HG03520 (cell line): ENCODE results near the gene DGCR6L.
"Not testable (repeated sequence)": the region's sequence is repeated elsewhere in the genome, so short reads cannot be mapped to it uniquely, and the experiment has no call there.

Experiments used
- ATAC-seq: cut with Tn5 transposase; IDR thresholded peaks from one replicate; pipeline ENCODE4 v1.9.1; 2021; ENCODE audit warnings: mild to moderate bottlenecking, moderate library complexity; ENCODE audit not compliant: unreplicated experiment

DGCR6L gene

DNA sequence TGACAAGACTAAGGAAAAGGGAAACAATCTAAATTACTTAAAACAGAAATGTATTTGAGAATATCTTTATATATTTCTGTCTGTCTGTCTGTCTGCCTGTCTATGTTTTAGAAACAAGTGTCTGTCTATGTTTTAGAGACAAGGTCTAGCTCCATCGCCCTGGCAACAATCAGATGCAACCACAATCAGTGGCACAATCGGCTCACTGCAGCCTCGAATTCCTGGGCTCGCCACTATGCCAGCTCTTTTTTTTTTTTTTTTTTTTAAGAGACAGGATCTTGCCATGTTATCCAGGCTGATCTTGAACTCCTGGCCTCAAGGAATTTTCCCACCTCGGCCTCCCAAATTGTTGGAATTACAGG lies 8.7 kb upstream of the DGCR6L start:
- not testable (repeated sequence) for ATAC-seq

DNA sequence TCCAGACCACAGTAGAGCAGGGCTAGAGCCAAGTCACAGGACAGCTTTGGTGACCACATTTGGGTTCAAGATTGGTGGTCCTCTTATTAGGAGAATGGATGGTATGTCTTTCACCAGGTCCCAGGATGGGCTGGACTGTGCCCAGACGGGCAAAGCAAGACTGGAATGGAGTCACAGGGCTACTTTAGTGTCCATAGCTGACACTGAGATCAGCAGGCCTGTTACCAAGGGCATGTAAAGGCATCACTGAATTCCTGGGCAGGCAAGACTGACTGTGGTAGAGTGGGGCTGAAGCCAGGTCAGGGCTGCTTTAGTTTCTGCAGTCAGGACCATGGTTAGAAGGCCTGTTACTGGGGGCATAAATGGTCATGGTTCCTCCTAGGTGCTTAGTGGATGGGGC lies 6.1 kb upstream of the DGCR6L start:
- ATAC-seq: not testable (repeated sequence)

DNA sequence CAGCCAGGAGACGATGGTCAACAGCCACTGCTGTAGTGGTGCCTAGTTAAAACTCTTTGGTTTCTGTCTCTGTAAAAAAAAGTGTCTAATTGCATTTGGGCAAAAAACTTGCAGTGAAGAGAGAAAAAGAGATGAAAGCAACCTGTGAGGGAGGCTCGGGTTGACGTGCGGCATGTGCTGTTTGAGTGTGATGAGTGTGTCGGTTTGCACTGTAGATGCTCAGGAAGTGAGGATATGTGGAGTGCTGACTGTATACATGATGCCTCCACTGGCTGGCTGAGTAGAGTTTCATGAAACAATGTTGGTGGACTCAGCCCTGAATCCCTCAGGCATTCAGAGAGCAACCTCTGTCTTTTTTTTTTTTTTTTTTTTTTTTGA lies 4.3 kb upstream of the DGCR6L start:
- ATAC-seq: no peak

DNA sequence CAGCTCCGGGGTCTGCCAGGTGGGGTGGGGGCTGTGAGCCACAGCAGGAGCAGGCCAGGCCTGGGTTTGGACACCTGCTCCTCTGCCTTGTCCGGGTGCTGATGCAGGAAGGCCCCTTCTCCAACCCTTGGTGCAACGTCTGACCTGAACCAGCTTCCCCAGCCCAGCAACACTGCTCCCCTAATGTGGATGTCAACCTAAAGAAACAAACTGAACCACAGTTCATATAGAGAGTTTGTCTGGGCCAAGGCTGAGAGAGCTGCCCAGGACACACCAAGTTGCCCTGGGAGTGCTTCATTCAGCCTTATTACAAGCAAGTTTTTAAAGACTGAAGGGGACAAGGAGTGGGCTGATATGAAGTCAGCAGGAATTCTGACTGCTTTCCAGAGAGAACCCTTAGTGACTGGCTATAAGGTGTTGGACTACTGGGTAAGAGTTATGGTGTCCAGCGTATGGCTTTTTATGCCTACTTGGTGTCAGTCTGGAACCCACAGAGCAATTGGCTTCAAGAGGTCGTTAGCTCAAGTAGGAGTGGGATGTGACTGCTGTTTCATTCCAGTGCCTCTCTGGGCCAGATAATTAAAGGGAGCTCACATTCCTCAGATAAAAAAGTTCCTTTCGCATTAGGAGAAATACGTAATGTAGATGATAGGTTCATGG lies 1.8 kb upstream of the DGCR6L start:
- ATAC-seq: not testable (repeated sequence)

DNA sequence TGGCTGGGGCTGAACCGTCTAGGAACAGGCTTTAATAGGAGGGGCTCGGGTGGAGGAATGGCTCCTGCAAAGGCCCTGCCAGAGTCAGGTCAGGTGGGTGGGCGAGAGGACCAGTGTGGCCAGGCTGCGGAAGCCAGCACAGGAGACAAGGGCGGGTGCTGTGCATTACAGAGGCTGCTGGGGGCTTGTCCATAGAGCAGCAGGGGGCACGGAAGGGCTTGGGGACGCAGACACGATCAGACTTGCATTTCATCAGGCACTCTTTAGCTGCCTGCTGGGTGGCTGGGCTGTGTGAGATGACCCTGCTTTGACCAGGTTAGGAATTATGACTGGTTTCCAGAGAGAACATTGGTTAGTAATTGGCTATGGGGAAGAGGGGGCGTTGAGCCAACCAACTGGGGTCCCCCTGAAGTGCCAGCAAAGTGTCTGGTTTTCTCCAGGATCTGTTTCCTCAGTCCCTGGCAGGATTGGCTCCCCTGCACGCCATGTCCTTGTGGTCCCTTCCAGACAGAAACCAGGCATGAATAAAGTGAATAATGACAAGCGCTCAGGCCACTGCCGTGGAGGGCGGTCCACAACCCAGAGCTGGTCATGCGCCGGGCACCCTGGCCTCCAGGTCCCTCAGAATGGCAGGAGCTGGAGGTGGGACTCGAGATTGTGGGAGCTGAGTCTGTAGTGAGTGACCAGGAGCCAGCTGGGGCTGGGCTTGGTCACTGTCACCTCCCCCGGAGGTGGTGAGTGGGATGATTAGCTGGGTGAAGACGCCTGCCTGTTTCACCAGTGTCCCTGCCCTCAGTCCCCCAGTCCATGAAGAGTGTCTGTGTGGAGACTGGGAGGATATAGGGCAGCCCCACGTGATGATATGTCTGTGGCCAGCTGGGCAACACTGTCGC lies 1.0 kb upstream of the DGCR6L start:
- not testable (repeated sequence) for ATAC-seq

DNA sequence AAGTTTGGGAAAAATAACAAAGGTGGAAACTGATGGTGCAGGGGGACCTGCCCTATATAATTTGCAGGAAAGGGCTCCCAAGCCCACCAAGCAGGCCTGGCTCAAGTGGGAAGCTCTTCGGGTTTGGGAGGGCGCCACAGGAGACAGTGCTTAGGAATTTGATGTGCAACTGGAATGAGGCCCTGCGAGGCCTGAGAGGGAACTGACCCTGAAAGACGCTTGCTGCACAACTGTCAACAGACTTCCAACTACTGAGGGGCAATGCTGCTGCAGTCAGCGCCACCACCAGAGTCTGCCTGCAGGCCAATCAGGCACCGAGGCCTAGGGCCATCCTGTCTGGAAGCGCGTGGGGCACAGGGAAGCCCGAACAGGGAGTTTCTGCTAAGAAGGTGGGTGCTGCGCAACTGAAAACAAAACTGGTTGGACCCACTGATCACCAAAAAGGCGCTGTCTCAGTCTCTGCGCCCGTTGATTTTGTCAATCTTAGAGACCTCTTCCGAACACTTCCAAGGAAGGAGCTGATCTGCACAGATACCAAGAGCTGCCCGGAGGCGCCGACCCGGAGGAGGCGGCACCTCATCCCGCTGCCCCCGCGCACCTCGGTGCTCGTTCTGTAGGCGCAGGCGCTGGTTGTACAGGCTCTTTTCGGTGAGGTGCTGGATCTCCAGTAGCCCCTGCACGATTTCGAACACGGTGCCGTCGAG lies 667 bp downstream of the DGCR6L start:
- no peak for ATAC-seq

DNA sequence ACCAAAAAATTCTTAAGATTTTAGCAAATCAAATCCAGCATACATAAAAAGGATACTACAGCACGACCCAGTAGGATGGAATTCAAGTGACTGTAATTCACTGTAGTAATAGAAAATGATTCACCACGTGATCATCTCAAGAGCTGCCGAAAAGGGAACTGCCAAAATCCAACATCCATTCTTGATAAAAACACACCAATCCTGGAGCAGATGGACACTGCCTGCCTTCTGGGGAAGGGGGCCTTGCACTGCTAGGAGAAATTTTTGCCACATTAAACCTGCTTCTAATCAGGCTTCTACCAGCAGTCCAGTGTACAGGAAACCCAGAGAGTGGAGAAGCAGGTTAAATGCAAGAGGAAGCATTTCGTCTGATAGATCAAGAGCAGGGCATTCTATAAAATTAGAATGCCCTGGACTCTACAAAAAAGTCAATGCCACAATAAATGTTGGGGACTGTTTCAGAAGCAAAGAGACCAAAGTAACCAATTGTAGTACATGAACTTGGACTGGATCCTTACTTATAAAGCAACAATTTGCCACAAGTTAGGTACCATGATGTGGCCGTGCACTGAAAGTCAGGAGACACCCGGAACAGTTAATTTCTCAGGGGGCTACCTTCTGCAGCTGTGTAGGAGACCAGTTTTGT lies 1.7 kb downstream of the DGCR6L start:
- ATAC-seq: not testable (repeated sequence)

DNA sequence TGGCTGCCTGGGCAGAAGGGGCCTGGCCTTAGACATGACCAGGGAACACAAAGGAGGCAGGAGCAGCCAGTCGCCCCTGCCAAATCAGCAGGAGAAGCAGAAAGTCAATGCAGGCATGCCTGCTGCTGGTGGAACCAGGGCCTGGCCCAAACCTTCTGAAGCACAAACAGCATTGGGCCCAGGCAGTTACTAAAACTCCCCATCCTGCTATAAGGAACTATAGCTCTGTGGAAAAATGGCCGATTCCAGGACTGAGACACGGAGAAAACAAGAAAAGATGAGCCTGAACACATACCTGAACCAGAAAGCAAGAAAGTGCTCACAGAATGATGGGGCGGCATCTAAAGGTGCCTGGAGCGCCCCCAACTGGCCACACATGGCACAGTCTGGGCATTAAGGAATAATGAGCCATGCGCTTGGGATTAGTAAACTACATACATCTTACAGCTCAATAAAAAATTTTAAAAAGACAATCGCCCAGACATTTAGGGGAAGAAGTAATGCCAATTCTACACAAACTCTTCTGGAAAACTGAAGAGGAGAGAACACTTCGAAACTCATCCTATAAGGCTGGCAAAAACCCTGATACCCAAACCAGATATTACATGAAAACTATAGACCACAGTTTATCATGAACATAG lies 2.3 kb downstream of the DGCR6L start:
- not testable (repeated sequence) for ATAC-seq

DNA sequence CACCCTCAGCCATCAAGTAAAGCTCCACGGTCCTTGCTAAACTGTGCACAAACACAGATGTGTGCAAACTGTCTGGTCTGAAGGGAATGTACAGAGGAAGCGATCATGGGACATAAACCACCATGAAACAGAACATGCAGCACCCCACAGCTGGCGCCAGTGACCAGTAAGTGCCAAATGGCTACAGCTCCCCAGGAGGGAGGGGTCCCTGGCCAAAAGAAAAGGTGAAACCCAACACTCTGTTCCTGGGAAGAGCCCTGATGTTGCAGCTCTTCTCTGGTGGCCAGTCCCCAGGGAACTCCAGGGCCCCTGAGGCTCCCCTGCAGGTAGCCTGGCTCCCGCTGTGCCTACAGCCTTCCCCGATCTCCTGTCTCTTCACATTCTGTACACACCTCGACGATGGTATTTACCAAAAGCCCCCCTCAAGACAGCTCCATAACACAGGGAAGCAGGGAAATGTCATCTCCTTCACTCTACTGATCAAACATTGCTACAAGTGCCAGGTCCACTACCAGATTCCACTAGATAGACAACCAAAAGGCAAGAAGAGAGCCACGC lies 2.9 kb downstream of the DGCR6L start:
- no peak for ATAC-seq

DNA sequence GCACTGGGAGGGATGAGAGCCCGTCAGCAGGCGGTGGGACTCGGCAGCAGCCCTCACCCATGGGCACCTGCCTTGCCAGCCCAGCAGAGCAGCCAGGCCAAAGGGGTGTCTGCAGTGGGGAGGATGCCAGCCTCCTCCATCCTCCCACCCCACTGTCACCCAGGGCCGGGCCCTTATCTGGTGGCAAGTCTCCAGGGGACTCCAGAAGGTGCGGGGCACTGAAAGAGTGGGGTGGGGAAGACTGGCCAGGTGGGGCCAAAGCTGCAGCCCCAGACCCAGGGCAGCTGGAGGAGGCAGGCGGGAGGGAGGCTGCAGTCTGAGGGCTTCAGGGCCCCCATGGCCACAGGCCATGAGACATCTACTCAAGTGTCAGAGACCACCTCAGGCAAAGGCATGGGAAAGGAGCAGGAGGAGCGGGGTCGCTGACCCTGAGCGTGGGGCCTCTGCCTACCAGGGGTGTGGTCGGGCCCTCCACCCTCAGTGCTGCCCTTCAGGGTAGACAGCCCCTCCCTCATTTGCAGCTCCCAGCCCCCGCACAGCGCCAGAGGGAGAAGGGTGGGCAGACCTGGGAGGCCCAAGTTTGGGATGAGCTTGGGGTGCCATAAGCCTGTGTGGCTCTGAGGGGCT lies 3.5 kb downstream of the DGCR6L start:
- ATAC-seq: no peak

DNA sequence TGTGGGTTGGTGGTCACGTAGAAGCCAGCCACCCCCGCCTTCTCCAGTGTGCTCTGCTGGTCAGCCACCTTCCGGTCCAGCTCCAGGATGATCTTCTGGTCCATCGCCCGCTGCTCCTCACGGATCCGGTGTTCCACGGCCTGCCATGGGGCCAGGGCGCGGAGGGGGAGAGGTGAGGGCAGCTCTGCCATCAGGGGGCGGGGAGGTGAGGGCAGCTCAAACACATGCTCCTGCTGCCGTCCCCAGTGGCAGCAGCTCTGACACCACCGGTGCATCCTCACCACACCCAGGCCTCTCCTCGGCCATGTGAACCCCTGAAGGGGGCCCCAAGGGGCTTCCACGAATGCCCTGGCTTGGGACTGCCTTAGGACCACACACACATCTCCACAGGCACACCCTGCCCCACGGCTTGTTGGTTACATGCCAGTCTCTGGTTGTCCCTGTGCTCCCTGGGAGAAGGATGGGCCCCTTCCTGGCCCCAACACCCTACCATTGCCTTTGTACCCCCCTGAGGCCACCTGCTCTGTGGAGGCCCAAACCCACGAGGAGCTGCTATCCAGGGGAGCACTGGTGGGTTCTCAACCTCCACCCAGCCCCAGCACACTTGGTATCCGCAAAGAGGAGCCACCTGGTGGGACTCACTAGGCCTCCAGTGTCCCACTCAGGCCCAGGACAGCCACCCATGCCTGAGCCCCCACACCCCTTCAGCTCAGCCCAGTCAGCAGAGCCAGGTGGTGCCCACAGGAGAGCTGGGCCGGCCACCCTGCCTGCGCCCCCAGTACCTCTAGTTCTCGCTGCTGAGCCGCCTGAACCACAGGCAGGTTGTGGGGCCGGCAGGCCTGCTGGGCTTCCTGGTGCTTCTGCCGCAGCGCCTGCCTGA lies 4.3 kb downstream of the DGCR6L start:
- ATAC-seq: no peak

DNA sequence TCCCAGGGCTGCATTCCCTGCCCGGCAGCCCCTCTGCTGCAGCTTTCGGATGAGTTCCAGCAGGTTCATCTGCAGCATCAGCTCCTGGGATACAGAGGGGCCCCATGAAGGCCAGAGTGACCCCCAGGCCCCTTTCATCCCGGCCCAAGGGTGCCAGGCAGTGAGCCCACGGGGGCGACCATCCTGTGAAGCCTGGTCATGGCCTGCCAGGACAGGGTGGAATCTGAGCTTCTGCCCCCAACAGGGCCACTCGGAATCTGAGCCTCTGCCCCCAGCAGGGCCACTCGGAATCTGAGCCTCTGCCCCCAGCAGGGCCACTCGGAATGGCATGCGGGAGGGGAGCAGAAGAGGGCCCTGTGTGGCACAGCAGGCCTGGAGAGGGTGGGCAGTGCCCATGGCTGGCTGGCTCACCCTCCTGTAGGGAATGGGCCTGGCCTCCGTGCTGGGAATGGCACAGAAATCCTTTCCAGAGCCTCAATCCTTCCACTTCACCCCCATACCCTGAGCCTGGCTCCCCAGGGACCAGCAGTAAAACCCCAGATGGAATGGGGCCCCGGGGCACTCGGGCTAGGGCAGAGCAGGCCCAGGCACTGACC lies 5.0 kb downstream of the DGCR6L start:
- ATAC-seq: not testable (repeated sequence)

DNA sequence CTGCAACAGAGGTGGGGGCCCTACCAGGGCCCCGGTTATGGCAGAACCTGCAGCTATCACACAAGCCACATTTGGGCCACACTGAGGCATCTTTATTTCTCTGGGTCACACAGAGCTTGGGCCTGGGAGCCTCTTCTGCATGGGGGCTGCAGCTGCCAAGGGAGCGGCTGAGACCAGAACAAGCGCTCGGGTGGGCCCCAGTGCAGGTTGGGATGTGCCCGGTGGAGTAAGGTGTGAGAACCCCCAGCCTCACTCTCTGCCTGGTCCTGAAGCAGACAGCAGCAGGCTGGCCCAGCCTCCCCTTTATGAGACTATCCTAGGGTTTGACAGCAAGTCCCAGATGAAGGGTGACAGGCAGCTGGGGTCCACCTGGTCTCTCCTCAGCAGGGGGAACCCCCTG lies 5.7 kb downstream of the DGCR6L start:
- not testable (repeated sequence) for ATAC-seq

DNA sequence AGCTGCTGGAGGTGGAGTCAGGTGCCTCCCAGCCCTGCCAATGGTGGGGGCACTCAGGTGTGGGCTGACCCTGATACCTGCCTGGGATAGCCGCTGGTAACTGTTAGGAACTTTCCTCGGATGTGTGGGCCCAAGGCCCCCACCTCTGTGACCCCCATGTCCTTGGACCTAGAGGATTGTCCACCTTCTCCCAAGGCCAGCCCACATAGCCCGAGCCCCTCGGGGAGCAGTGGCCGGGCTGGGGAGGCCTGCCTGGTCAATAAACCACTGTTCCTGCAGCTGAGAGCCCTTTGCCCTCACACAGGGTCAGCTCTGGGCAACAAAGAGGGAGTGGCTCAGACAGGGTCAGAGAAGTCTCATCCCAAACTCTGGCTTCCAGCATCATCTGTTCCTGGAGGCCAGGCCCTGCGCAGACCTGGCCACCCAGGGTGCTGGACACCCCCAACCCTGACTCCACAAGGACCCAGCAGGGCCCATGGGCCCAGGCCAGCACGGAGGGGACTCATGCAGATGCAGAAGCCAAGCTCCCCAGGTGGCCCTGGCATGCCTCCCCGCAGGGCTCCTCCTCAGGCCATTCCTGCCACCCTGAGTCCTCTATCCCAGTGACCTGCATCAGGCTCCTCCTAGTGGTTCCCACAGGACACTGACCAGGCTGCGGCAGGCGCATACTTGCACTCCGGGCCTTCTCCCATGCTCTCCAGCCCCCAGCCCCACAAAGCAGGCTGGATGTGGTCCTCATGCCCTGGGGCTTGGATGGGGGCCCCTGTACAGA lies 6.4 kb downstream of the DGCR6L start:
- ATAC-seq: not testable (repeated sequence)

DNA sequence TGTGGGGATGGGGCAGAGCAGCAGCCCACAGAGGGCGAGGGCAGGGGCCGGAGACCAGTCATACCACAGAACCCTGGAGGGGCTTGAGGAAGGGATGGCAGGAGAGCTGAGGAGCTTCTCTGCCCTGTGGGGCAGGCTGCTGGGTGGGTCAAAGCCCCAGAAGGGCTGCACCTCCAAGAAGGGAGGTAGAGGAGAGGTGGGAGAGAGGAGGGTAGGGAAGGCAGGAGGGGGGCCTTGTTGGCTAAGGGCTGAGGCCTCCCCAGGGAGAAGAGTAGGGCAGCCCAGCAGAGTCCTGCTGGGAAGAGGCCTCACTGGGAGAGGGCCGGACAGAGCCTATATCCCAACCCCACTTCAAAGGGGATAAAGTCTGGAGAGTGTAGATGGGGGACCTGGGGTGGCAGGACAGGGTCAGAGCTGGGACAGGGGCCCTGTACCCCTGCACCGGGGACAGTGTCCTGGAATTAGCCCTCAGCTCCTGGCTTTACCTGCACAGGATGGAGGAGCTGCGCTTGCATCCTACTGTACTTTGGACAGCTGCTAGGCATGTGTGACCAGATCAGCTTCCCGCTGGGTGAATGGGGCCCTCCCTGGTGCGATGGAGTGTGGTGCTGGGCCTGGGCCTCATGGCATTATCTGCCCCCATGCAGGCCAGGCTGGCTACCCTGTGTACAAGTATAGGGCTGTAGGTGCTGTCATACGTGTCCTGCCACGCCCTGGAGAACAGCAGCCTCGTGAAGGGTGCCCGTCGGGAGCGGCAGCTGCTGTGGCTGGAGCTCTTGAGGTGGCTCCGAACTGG lies 7.3 kb downstream of the DGCR6L start:
- ATAC-seq: no peak

DNA sequence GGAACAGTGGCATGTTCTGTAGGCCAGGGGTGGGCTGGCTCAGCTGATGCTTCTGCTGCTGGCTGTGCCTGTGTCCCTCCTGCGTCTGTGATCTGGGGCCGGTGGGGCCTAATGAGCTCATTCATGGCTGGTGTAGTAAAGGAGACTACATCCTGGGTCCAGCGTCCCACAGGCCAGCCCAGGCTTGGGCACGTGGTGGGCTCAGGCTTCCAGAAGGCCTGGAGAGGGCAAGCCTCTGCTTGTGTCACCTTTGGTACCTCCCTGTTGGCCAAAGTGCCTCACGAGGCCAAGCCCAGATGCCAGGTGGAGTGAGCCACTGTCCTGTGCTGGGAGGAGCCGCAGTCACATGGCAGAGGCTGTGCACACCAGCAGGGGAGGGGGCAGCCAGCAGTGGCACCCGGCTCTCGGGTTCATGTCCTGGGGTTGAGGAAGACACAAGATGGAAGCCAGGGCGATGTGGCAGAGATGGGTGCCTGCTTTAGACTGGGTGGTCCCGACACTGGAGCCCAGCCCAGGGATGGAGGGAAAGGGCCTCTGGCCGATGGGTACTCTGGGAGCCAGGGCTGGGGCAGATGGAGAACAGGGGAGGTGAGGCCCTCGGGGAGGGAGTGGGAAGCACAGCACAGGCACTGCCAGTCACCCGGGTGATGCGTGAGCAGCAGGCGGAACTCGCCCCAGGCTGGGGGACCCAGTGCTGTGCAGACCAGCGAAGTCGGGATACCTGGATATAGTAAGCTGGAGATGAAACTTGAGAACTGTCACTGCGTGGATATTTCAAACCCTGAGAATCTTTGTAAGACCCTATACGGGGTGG lies 8.4 kb downstream of the DGCR6L start:
- ATAC-seq: not testable (repeated sequence)
